Measurements from ENCODE around the gene CYB561.

DNA sequence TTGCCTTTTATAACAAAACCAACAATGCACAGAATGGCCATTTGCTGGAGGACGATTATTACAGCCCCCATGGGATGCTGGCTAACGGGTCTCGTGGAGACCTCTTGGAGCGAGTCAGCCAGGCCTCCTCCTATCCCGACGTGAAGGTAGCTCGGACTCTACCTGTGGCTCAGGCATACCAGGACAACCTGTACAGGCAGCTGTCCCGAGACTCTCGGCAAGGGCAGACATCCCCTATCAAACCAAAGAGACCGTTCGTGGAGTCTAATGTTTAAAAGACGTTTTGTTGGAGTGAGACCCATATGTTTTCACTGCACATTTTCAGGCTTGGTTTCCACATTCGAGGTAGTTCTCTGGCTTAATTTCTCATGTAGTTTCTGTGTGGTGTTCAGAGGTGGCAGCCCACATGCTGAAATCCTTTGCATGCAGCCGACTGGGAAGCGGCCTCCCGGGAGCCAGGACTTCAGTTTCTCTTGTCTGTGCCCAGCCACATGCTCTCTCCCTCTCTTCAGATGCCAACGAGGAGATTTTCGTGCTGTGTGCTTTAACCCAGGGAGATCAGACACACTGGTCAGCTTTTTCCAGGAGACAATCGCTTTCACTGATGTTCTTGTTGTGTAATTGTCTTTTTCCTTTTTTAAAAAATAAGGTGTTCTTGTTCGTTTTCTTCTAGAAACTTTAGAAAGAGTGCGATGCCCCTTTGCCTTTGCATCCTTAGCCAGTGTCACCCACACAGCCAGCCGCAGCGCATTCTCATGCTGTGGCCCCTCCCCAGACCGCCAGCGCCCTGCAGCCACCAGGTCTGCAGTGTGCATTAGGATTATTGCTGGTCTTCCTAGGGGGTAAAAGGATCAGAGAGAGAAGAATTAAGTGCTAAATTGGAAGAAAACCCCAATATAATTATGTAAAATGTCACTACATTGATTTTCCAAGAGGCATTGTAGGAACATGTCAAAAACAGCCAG, 24.1 kb downstream of the CYB561 start:
- TF ChIP-seq POLR2A (IDR thresholded peaks at IDR 0.05; ENCODE audit: low read depth, low read length) (no peak), POLR2AphosphoS5 (IDR thresholded peaks at IDR 0.05; ENCODE audit: low read depth, low read length) (no peak), SPI1 (IDR thresholded peaks at IDR 0.05; ENCODE audit: low read depth, low read length) (no peak), TAF1 (IDR thresholded peaks at IDR 0.05; ENCODE audit: low read depth, low read length) (no peak), PAX5 (IDR thresholded peaks at IDR 0.05; ENCODE audit: insufficient read depth, low read length, severe bottlenecking) (no peak), POU2F2 (IDR thresholded peaks at IDR 0.05; ENCODE audit: low read depth, low read length) (no peak)
